Right renal pelvis (tissue), 4 donors: ENCODE measurements around the gene SERPINE2. TPM values are rescaled to one million over a fixed set of nuclear protein-coding genes. Genes with fewer than 3 reads are reported as not detected.

Source experiments
- DNase-seq, 4 donors: peaks; one replicate each; pipeline ENCODE4 v3.0.0-alpha.2; 2013; ENCODE audit warnings: low read depth in 4 of 4, low spot score in 3 of 4, missing footprints in 1 of 4
- polyA plus RNA-seq, 4 donors: library from polyadenylated mRNA; unstranded; fragments of 120-200 nt; gene quantifications; one replicate each; pipeline ENCODE4 v1.2.1, GENCODE V29; 2013; ENCODE audit not compliant: insufficient read length in 4 of 4

The SERPINE2 gene, protein sequence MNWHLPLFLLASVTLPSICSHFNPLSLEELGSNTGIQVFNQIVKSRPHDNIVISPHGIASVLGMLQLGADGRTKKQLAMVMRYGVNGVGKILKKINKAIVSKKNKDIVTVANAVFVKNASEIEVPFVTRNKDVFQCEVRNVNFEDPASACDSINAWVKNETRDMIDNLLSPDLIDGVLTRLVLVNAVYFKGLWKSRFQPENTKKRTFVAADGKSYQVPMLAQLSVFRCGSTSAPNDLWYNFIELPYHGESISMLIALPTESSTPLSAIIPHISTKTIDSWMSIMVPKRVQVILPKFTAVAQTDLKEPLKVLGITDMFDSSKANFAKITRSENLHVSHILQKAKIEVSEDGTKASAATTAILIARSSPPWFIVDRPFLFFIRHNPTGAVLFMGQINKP
- polyA plus RNA-seq, result 100 to 1,000 TPM; 122 to 190 (median 141) TPM

DNA sequence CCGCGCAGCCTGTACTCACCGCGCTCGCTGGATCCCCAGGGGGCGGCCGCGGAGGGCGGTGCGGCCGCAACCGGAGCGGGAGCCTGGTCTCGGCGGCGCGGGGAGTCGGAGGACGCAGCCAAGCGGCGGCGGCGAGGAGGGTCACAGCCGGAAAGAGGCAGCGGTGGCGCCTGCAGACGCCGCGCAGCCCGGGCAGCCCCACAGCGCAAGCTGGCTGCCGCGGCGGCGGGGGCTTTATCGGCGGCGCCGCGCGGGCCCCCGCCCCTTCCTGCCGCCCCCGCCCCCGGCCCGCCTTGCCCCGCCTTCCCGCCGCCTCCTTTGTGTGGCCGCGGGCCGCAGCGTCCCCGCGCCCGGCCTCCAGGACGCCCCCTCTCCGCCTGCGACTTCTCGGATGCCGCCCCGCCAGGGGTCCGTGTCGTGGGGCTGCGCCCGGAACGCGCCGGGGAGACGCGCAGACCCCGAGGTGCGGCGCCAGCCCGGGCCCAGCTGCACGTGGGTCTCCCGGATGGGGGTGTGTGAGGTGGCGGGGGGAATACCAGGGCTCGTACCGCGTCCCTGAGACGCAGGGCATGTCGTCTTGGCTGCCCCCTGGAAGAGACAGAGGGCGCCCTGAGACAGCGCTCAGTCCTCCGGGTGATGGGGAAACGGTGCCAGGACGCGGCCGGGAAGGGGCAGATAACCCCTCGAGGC, at the start of gene SERPINE2:
SERPINE2 (minus strand) TSS at position 207 of the 690 bp plus-strand sequence. CDS start 37,386 bp downstream, outside the sequence.
- DNase-seq, result peak in 3 of 4 donors; percentile 49 to 63 (median 51)

DNA sequence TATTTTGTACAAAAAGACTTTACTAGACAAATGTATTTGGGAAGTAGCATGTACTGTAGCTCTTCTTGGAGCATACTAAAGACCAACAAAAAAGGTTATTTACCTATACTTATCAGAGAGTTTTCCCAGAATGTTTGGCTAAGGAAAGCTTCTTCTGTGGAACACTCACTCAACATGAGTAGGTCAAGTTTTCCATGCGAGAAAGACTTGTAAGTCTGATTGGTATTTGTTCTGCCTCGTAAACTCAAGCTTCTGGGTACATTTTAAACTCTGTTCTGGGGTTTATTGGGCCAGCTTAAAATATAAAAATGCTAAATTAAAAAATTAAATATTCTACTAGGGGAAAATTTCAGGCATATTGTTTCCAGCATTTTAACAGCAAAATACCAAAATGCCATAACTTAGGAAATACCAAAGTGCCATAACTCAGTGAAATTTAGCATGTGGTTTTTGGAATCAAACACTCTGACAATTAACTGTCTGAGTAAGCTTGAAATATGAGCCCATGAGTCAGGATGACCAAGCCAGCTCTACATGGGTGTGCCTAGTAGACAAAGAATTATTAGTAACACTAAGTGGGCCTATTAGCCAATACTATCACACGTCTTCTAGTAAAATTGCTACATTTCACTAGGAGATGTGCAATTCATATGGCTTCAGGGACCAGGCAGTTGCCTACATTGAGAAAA, 47.3 kb upstream of the SERPINE2 start:
- DNase-seq, result no peak

DNA sequence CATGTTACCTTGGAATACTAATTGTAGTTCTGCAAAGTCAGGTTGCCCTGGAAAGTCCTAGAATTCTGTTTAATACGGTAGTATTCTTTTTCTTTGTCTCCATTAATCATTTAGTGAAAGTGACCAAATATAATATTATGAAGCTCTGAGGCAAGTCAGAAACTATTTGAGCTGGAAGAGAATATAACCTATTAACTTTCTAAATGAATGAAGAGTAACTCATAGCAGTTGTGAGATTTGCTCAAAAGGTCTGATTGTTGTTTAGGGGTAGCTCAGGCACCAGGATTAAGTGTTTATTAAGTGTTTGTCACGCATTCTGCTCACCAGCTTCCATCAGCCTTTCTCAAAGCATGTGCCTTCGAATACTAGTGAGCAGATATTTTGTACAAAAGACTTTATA, 46.7 kb upstream of the SERPINE2 start:
- DNase-seq, result no peak

DNA sequence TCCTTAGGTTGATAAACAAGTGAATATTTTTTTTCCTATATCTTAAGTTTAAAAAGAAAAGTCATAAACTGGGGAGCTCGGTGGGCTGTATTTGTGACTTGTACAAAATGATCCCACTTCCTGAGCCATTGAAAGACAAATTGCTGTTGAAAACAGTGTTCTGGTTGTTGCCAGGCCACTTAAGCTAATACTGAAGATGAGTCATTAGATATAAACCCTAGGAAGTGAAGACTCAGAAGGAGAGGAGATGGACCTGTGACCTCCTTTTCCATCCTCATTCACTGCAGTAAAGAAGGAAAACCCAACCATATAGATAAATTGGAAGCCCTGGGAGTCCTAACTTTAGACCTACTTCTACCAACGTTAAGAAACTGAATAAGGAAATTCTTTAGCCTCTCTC, 46.2 kb upstream of the SERPINE2 start:
- DNase-seq, result no peak

DNA sequence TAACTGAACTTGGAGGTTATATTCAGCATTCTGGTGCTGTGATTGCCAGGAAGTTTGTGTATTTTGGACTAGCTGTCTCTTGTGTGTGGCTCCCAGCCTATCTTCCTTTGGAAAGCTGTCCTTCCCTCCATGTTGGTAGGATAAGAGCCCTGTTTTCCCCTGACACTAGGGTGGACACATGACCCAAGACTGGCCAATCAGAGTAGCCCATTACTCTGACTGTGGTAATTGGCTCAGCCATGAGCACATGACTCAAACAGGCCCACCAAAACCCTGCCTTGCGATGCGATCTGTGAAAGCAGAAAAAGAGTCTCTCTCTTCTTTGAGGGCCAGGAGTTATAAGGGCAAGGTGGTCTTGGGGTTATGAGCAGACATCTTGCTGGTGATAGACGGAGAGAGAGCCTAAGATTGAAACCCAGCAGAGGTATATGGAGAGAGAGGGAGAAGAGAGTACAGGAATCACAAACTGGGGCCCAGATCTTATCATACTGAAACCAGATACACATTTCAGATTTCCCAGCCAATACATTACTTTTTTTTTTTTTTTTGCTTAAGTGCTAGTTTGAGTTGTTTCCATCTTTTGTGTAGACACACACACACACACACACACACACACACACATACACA, 45.3 kb upstream of the SERPINE2 start:
- no peak for DNase-seq

DNA sequence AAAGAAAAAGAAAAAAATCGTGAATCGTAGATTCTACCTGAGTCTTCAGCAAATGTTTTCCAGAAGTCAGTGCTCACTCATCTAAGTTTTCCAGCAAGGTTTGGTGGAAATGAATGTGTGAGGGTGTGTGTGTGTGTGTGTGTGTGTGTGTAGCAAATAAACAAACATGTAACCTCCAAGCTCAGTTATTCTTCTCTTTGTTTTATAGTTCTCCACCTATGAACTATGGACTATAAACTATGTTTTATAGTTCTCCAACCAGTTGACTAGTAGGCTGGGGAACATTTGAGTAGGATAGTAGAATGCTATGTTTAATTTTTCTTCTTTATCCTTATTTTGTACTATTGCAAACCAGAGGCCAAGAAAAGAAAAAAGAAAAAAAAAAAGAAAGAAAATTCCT, 44.6 kb upstream of the SERPINE2 start:
- no peak for DNase-seq

DNA sequence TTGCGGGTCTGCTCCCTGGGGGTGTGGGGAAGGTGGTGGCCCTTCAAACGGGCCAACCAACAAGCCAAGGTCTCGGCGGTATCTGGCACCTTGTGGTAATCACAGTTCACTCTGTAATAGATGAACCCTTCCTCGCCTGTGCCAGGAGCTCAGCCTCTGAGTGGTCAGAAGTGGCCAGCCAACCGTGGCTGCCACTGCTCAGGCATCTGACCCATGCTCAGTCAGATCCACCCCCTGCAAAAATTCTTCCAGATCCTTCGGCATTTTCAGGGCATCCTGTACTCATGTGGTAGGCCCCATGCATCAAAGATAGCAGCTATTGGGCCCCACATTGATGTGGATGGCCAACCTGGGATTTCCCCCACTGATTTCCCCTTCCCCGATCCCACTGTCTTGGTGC, 39.6 kb upstream of the SERPINE2 start:
- DNase-seq, result no peak

DNA sequence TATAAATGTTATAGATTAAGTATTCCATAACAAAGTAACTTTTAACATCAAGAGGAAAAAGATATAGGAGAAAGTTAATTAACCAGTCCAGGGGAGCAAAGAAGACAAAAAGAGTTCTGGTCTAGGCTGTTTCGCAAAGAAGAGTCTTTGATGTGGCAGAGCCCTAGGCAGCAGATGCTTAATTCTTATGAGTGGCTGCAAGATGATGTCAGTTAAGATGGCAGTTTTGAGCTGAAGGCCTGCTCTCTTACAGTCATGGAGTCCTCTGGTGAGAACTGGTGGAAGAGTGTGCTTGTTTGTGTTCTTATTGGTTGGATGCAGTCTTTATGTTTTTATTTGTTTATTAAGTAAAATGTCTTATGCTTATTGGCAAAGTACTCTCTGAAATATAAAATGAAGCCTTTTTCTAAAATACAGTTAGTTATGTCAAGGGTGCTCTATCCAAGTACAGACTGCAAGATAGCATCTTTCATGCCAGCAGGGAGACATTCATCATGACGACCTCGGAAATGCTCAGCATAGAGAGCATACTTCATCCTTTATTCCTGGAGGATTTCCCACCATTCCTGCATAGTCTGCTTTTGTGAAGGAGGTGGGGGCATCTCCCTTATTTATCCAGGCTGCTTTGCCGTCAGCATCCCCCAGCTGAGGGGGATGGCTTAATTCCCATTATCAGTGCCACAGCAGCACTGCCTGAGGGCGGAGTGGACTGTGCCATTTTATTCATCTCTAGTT, 38.9 kb upstream of the SERPINE2 start:
- no peak for DNase-seq

DNA sequence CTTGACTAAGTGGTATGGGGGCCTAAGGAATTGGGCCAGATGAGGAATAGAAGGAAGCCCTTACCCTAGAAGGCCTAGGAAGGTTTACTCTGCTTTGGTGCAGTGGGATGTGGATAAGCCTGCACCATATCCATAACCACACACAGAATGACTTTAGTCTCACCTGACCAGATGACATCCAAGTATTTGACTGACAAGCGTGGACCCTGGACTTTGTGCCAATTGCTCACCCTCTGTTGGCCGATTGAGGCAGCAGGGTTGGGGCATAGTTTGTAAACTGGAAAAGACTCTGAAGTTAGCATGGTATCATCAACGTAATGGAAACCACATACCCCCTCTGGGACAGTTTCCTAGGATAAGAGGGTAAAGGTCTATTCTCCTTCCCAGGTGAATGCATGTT, 36.5 kb upstream of the SERPINE2 start:
- no peak for DNase-seq

DNA sequence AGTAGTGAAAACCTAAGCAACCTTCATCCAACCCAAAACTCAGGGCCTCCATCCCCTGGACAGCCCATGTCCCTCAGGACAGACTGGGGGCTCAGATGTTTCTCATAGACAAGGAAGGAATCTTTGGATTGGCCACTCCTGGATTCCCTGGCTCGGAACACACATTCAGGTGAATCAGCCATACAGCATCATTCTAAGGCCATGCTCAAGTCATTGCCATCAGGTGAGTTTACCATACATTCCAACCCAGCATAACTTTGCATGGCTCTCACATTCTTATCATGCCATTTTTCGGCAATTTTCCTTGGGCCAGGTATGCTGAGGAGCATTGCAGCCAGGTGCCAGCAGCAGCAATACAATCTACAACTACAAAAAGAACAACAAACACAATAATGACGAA, 34.6 kb upstream of the SERPINE2 start:
- no peak for DNase-seq

DNA sequence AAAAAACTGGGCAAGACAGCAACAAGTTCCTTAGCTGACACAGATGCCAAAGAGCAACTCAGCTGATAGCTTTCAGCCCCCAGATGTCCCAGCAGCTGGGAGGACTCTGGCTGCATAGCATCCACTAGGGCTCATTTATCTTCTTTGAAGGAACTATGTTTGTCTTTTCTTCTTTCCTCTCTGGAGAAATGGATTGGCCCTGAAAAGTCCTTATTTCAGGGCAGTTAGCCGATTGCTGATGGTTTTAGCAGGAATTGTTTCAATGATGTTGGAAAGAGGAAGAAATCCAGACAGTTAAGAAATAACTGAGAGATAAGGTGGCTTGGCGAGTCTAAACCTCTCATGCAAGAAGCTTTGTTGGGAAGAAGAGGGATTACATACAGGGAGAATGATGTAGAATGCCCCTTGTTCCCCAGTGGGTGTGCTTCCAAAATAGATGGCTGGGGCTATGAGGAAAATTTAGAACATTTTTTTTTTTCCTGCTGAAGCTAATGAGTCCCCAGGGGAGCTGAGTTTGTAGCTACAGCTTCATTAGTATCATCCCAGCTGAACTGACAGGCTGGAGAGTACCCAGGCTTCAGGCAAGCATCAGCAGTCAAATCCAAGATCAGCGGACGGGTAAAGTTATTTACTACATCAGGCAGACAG, 33.6 kb upstream of the SERPINE2 start:
- DNase-seq, result no peak

DNA sequence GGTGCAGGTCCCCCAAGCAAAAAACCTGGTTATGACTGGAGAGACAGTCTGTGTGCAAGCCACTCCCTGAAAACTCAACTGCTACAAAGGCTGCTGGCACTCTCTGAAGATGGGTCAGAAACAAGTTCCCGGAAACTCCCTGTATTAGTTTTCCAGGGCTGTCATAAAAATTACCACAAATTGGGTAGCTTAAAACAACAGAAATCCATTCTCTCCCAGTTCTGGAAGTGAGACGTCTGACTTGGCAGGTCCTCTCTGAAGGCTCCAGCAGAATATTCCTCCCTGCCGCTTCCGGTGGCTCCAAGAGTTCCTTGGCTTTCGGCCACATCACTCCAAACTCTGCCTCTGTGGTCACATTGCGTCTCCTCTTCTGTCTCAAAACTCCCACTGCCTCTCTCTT, 30.1 kb upstream of the SERPINE2 start:
- DNase-seq, result no peak

DNA sequence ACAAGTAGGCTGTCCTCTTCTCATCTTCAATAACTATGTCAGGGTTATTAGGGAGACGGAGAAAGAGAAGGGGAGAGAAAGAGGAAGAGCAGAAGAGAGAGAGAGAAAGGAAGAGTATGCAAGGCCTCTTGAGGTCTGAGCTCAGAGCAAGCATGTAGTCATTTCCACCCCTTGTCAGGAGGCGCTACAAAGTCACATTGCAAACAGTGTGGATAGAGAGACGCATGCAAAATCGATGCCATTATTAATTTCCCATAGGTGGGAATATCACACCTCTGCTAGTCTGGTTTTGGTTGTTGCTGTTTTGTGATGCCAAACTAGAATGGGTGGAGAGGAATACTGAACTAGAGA, 24.2 kb upstream of the SERPINE2 start:
- DNase-seq, result no peak

DNA sequence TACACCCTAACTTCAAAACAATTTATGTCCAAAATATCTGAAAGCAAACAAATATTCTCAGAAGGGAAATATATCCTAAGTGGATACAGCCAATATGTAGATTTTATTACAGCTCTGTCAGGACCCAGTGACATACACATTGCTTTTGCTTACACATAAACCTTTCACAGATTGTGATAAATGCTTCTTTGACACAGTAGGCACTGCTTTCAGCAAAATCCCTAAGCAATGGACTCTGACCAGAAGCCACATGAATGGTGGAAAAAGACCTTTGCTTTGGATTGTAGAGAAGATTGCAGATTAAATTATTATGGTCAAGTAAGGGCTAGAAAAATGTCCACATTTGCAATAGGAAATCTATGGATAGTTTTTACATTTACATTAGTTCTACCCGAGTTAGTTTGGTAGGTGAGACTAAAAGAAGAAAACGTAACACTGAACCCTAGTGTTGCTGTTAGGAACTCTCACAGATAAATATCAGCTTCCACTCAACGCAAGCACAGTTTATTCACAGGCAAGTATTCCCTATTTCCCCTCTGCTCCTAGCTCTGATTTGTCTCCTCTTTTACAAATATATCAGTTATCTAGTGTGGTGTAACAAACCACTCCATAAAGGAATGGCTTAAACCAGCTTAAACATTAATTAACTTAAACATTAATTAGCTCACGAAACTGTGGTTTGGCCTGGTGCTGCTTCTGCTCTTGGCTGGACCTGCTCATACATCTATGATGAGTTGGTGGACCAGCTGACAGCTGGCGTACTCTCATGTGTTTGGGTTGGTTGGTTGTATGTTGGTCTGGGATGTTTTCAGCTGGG, 23.6 kb upstream of the SERPINE2 start:
- DNase-seq, result no peak

DNA sequence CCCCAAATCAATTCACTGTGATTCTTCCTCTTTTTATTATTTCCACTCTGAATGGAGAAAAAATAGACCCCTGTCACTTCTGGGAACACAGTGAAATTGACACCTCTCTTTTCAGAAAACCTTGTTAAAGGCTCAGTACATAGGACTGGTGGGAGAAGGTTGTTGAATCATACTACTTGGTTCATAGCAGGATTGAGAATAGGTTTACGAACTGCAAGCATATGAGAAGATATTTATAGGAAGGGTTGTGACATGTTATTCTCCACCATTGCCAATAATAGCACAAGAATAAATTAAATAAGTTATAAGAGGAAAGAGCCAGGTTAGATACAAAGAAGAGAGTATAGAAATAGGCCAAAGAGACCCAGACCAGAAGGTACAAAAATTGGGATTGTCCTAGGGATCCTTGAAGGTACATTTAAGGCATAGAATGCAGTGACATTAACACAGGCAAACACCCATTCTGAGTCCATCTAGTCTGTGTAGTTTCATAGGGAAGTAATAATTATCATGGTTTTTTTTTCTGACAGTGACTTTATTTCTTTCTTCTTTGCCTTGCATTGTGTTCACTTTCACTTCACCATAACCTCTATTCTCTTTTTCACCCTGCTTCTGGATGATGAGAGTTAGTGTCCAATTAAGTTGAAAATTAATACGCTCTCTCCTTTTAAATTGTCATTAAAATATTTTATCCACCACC, 21.8 kb upstream of the SERPINE2 start:
- no peak for DNase-seq

DNA sequence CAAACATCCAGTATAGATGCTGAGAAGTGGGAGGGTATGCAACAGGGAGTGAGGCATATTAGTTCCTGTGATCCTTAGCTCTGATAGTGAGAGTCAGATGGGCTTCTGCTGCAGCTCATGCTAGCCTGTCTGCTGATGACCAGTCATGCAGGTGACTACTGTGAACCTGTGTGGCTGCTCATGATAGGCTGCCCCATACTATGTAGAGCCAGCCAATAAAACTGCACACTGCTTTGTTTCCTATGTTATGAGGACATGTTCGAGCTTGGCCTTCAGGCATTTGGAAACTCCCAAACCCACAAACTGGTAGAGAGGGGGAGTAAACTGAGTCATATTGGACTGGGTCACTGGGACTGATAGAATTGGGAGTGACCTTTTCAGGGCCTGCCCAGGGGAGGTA, 20.1 kb upstream of the SERPINE2 start:
- no peak for DNase-seq

DNA sequence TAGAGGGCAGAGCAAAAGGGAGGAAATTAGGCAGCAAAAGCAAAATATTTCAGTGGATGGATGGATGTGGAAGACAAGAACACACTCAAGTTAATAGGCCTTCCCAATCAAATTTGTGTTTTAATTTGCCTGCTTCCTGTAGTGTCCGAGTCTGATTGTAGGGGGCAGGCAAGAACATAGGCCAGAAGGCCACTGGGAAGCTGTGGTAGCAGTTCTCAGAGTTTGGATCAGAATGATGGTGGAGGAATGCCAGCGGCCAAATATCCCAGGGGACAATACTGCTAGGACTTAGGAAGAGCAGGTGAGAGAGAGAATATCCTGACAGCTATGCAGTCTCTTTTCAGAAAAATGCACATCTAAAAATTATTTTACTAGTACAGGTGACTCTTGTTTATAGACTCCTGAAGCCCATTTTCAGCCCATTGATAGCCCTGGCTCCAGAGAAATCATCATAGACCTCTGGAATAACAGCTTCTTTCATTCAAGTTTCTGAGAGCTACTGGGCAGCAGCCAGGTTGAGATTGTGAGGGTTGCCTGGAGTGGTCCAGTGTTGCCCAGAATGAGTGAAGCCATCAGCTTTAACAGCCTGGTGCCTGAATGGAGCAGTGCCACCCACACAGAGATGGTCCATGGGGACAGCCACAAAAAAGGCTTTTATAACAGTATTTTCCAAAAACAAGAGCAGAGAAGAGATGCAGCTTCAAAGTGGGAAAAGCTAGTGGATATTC, 19.1 kb upstream of the SERPINE2 start:
- DNase-seq, result no peak

DNA sequence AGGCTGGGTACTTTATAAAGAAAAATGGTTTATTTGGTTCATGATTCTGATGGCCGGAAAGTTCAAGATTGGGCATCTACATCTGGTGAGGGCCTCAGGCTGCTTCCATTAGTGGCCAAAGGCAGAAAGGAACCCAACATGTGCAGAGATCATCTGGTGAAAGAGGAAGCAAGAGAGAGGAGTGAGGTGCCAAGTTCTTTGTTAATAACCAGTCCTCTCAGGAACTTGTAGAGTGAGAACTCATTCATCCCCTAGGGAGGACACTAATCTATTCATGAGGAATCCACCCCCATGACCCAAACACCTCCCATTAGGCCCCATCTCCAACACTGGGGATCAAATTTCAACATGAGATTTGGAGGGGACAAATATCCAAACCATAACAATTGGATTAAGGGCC, 17.8 kb upstream of the SERPINE2 start:
- no peak for DNase-seq
